GM23338 (cell line): Measurements from ENCODE around the gene ZNF641. TPM values are rescaled to one million over a fixed set of nuclear protein-coding genes. Genes with fewer than 3 reads are reported as not detected.

Experiments
- ATAC-seq: fragments of 200-7000 bp; cut with Tn5 transposase; 3 replicates; pipeline ENCODE4 v1.9.1; 2020
- DNase-seq: peaks from one replicate; pipeline ENCODE4 v3.0.0-alpha.2; 2015; ENCODE audit warnings: low spot score
- H2AFZ ChIP-seq: fragments of 200-600 bp; sonication (generic); 2 replicates; pipeline ENCODE4 v1.8.0; 2016; ENCODE audit warnings: antibody characterized with exemption, mild to moderate bottlenecking, moderate library complexity
- H3F3A ChIP-seq: fragments of 200-600 bp; sonication (generic); replicated peaks from 2 replicates; pipeline ENCODE4 v1.8.0; 2017; ENCODE audit warnings: antibody characterized with exemption, mixed run types, low read depth
- H3K27ac ChIP-seq: fragments of 200-600 bp; sonication (generic); 2 replicates; pipeline ENCODE4 v1.6.1; 2016; ENCODE audit warnings: low read depth
- H3K27me3 ChIP-seq: fragments of 200-600 bp; sonication (generic); 2 replicates; pipeline ENCODE4 v1.8.0; 2016; ENCODE audit warnings: mild to moderate bottlenecking, mixed run types, moderate library complexity; ENCODE audit not compliant: insufficient read depth
- H3K36me3 ChIP-seq: fragments of 200-600 bp; sonication (generic); 2 replicates; pipeline ENCODE4 v1.8.0; 2016; ENCODE audit warnings: mild to moderate bottlenecking; ENCODE audit not compliant: insufficient read depth
- H3K4me1 ChIP-seq: fragments of 200-600 bp; sonication (generic); 2 replicates; pipeline ENCODE4 v1.8.0; 2016; ENCODE audit warnings: mild to moderate bottlenecking, moderate library complexity; ENCODE audit not compliant: insufficient read depth
- H3K4me2 ChIP-seq: fragments of 200-600 bp; sonication (generic); 2 replicates; pipeline ENCODE4 v1.7.1; 2017; ENCODE audit warnings: mixed run types
- H3K4me3 ChIP-seq: fragments of 200-600 bp; sonication (generic); 2 replicates; pipeline ENCODE4 v1.6.1; 2016; ENCODE audit warnings: mixed run types
- H3K79me2 ChIP-seq: fragments of 200-600 bp; sonication (generic); replicated peaks from 2 replicates; pipeline ENCODE4 v1.8.0; 2017; ENCODE audit warnings: mild to moderate bottlenecking; ENCODE audit not compliant: insufficient read depth
- H3K9me2 ChIP-seq: fragments of 200-600 bp; sonication (generic); 2 replicates; pipeline ENCODE4 v1.8.0; 2017; ENCODE audit not compliant: insufficient read depth
- H4K20me1 ChIP-seq: fragments of 200-600 bp; sonication (generic); replicated peaks from 2 replicates; pipeline ENCODE4 v1.8.0; 2017; ENCODE audit warnings: mild to moderate bottlenecking; ENCODE audit not compliant: insufficient read depth
- H3K27ac Mint-ChIP-seq: 2 replicates; pipeline ENCODE4 v1.8.0; 2020; ENCODE audit warnings: inconsistent platforms, mild to moderate bottlenecking, moderate library complexity, mixed read lengths
- H3K27me3 Mint-ChIP-seq: 3 replicates; pipeline ENCODE4 v1.8.0; 2022; ENCODE audit warnings: low read depth, mild to moderate bottlenecking, moderate library complexity, mixed read lengths, inconsistent platforms; ENCODE audit not compliant: insufficient read depth, poor library complexity
- H3K36me3 Mint-ChIP-seq: 3 replicates; pipeline ENCODE4 v1.8.0; 2021; ENCODE audit warnings: low read depth, mild to moderate bottlenecking, inconsistent platforms, moderate library complexity, mixed read lengths
- H3K4me1 Mint-ChIP-seq: 3 replicates; pipeline ENCODE4 v1.8.0; 2020; ENCODE audit warnings: mild to moderate bottlenecking, inconsistent platforms, mixed read lengths
- H3K4me3 Mint-ChIP-seq: 3 replicates; pipeline ENCODE4 v1.8.0; 2021; ENCODE audit warnings: moderate library complexity, mild to moderate bottlenecking, inconsistent platforms, mixed read lengths
- H3K9me3 Mint-ChIP-seq: 3 replicates; pipeline ENCODE4 v1.8.0; 2020; ENCODE audit warnings: moderate library complexity, mild to moderate bottlenecking, inconsistent platforms, mixed read lengths
- NANOG ChIP-seq: IDR thresholded peaks from 2 replicates; pipeline ENCODE4 v1.6.1; 2016; ENCODE audit warnings: antibody characterized with exemption, borderline replicate concordance
- REST ChIP-seq: IDR thresholded peaks from one replicate; pipeline ENCODE4 v1.6.1; 2018; ENCODE audit warnings: antibody characterized with exemption; ENCODE audit not compliant: unreplicated experiment
- STAT1 ChIP-seq: IDR thresholded peaks from one replicate; pipeline ENCODE4 v1.6.1; 2016; ENCODE audit warnings: antibody characterized with exemption; ENCODE audit not compliant: unreplicated experiment
- ZNF114 ChIP-seq: fragments of 250-450 bp; sonication (Bioruptor Pico); IDR thresholded peaks from 2 replicates; pipeline ENCODE4 v1.5.0; 2020; ENCODE audit warnings: mild to moderate bottlenecking, moderate library complexity
- ZNF331 ChIP-seq: fragments of 250-450 bp; sonication (Bioruptor Pico); IDR thresholded peaks from 2 replicates; pipeline ENCODE4 v1.5.0; 2020; ENCODE audit warnings: low read depth, mild to moderate bottlenecking, moderate library complexity
- ZNF462 ChIP-seq: fragments of 250-450 bp; sonication (Bioruptor Pico); IDR thresholded peaks from 2 replicates; pipeline ENCODE4 v1.5.0; 2020; ENCODE audit warnings: mild to moderate bottlenecking, moderate library complexity
- polyA plus RNA-seq: library from polyadenylated mRNA; unstranded; fragments of >200 nt; fragmentation: Nextera tagmentation; extraction: Ambion mirVana; gene quantifications from 2 replicates; pipeline ENCODE4 v1.2.1, GENCODE V29; 2016
- total RNA-seq: library from RNA; depleted of rRNA; stranded (reverse); fragments of >200 nt; shearing (Covaris generic); gene quantifications from 2 replicates; pipeline ENCODE4 v1.2.3, GENCODE V29; 2014

Gene ZNF641
- total and polyA plus RNA-seq, 2 experiments from 2014 or later, result 1.4 to 7.2 TPM

- no peak for TF ChIP-seq ZNF462
- no peak for TF ChIP-seq ZNF331
- TF ChIP-seq REST, result no peak
Measured at GRCh38 chr12:48361664-48362339, 11.1 kb upstream of the ZNF641 start (continued).

- DNase-seq, result no peak
- Histone ChIP-seq H3K4me2 (no peak overlapping the region), H3K4me1 (no peaks in the 10 kb centered on the region), H3K27me3 (no peaks in the 10 kb centered on the region), H3K79me2 (no peaks in the 10 kb centered on the region), H4K20me1 (no peaks in the 10 kb centered on the region), H3K9me2 (no peaks in the 10 kb centered on the region), H2AFZ (no peak overlapping the region), H3K4me3 (no peak overlapping the region), H3K27ac (no peak overlapping the region), H3K36me3 (no peaks in the 10 kb centered on the region), H3F3A (no peaks in the 10 kb centered on the region)
- TF ChIP-seq NANOG (no peak), STAT1 (no peak), REST (no peak), ZNF114 (CRISPR knock-in tag) (no peak)
- H3K4me1 Mint-ChIP-seq, result no peaks in the 10 kb centered on the region
- no peak overlapping the region for H3K27ac Mint-ChIP-seq
- no peak overlapping the region for H3K4me3 Mint-ChIP-seq
- H3K36me3 Mint-ChIP-seq, result no peaks in the 10 kb centered on the region
- no peaks in the 10 kb centered on the region for H3K27me3 Mint-ChIP-seq
- no peaks in the 10 kb centered on the region for H3K9me3 Mint-ChIP-seq
- ATAC-seq, result no peak
Measured at GRCh38 chr12:48358937-48359513, 8.3 kb upstream of the ZNF641 start.
